ENCODE measurements around the gene RSAD1. TPM values are rescaled to one million over a fixed set of nuclear protein-coding genes. Genes with fewer than 3 reads are reported as not detected.

RSAD1 gene
- total and polyA plus RNA-seq, 2 donors (not counting 3 experiments of a cell fraction or from before 2014, with no cell fraction given), result 20.3 to 35.5 TPM

DNA sequence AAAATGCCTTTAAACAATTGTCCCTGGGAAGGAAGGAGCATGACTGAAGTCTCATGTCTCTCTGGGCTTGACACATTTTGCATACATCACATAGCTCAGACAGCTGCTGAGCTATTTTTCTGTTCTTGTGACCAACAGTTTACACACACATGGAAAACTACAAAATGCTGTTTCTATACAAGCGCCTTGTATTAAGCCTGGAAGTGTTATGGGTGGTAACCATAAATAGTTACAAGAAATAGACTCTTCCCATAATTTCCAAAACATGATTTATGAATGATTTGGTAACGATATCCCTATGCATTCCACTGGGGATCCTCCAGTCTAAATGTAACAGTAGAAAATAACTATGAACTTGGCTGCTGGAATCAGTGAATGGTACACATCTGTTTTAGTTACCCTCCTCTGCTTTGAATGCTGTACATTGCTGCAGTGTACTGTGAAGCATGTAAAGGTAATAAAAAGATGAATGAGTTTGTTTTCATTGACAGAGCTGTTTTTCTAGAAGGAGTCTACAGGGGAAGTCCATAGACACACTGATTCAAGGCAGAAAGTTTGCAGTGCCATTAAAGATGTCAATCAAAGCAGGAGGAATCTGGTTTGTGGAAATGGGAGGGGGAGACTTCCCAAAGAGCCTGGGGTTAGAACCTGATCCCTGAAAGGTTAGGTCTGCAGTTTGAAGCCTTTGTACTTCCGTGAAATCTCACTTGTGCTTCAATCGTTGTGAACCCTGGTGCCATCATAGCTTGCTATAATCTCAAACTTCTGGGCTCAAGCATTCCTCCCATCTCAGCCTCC, 47.6 kb upstream of the RSAD1 start:
- H3K4me1 ChIP-seq (ENCODE audit: control insufficient read depth, extremely low read depth, insufficient read depth, low read length), result peaks cover 8% of the 10 kb centered on the region
- H3K9ac ChIP-seq (replicated peaks; ENCODE audit: extremely low read depth, insufficient read depth, low read length), result no peak overlapping the region
- intact Hi-C loops (cut with micrococcal nuclease), result no loop called here
- ChIA-PET POLR2A (no interaction called here), CTCF (interaction anchor here (1.0 to 4.4 kb wide), 6 partner anchors 9 to 70 kb away, joined by 3 to 20 read pairs (median 4); partner anchors contain the start of gene LRRC59)
- dilution Hi-C loops (cut with MboI; ENCODE audit: extremely low pct_ligation_motif_present, low sequenced_read_pairs), result no loop called here
- H3K79me2 ChIP-seq (ENCODE audit: control insufficient read depth, insufficient read depth, low read length), result no peaks in the 10 kb centered on the region
- no peaks in the 10 kb centered on the region for H3K9me3 ChIP-seq (replicated peaks; ENCODE audit: control insufficient read depth, insufficient read depth, low read length)
- no peak overlapping the region for H3K27ac ChIP-seq (ENCODE audit: insufficient read depth, low read depth, low read length)
- no peak overlapping the region for H3K4me3 ChIP-seq (replicated peaks in 1 of 3; ENCODE audit: insufficient read depth in 1 of 3, low read depth in 1 of 3, low read length in 3 of 3)
- H3K27me3 ChIP-seq (ENCODE audit: control insufficient read depth in 2 of 2, insufficient read depth in 2 of 2, low read length in 2 of 2), result no peaks in the 10 kb centered on the region
- no peak overlapping the region for H2AFZ ChIP-seq (ENCODE audit: low read depth, low read length)
- H3K36me3 ChIP-seq (ENCODE audit: control insufficient read depth in 2 of 2, extremely low read depth in 1 of 2, insufficient read depth in 2 of 2, low read length in 2 of 2), result no peaks in the 10 kb centered on the region
- no TSS peak for BruUV-seq (replicated peaks)
- H3K4me2 ChIP-seq (ENCODE audit: insufficient read depth, low read length), result no peak overlapping the region
- no peaks in the 10 kb centered on the region for H4K20me1 ChIP-seq (replicated peaks; ENCODE audit: control insufficient read depth, extremely low read depth, insufficient read depth, low read length)
- H3K9me1 ChIP-seq (replicated peaks; ENCODE audit: control insufficient read depth, extremely low read depth, insufficient read depth, low read length), result no peaks in the 10 kb centered on the region
- FAIRE-seq (no peak), DNase-seq (ENCODE audit: low read depth, low spot score) (no peak)
- TF ChIP-seq POLR2A (IDR thresholded peaks at IDR 0.05; ENCODE audit: low read depth, low read length) (no peak), EZH2 (IDR thresholded peaks at IDR 0.05; ENCODE audit: borderline replicate concordance, low read depth, low read length, severe bottlenecking) (no peak), POLR2AphosphoS5 (IDR thresholded peaks at IDR 0.05; ENCODE audit: insufficient read depth, low read depth, low read length) (no peak), JUN (IDR thresholded peaks at IDR 0.05; ENCODE audit: borderline replicate concordance, insufficient read depth, insufficient read length, low read depth) (no peak), FOS (IDR thresholded peaks at IDR 0.05; ENCODE audit: borderline replicate concordance, insufficient read depth, low read length) (no peak), GATA2 (IDR thresholded peaks at IDR 0.05; ENCODE audit: insufficient read depth, insufficient read length, low read depth, low read length) (no peak), MYC (IDR thresholded peaks at IDR 0.05; ENCODE audit: low read depth, low read length) (no peak)
- TF ChIP-seq, protein P1, sequence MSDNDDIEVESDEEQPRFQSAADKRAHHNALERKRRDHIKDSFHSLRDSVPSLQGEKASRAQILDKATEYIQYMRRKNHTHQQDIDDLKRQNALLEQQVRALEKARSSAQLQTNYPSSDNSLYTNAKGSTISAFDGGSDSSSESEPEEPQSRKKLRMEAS (IDR thresholded peaks at IDR 0.05; ENCODE audit: insufficient read depth, insufficient read length), result no peak
- TF ChIP-seq, protein P2, sequence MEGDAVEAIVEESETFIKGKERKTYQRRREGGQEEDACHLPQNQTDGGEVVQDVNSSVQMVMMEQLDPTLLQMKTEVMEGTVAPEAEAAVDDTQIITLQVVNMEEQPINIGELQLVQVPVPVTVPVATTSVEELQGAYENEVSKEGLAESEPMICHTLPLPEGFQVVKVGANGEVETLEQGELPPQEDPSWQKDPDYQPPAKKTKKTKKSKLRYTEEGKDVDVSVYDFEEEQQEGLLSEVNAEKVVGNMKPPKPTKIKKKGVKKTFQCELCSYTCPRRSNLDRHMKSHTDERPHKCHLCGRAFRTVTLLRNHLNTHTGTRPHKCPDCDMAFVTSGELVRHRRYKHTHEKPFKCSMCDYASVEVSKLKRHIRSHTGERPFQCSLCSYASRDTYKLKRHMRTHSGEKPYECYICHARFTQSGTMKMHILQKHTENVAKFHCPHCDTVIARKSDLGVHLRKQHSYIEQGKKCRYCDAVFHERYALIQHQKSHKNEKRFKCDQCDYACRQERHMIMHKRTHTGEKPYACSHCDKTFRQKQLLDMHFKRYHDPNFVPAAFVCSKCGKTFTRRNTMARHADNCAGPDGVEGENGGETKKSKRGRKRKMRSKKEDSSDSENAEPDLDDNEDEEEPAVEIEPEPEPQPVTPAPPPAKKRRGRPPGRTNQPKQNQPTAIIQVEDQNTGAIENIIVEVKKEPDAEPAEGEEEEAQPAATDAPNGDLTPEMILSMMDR (IDR thresholded peaks at IDR 0.05; ENCODE audit: extremely low read depth in 1 of 2, insufficient read depth in 1 of 2, low read depth in 1 of 2, low read length in 2 of 2), result no peak
